Ascending aorta (tissue), 2 donors: ENCODE measurements around the gene ACOXL. TPM values are rescaled to one million over a fixed set of nuclear protein-coding genes. Genes with fewer than 3 reads are reported as not detected.

ENCODE experiments used
- DNase-seq, 2 donors: peaks; one replicate each; pipeline ENCODE4 v3.0.0-alpha.2; 2019; ENCODE audit warnings: low spot score in 2 of 2
- H3K27ac ChIP-seq, 2 donors: fragments of 200-600 bp; sonication (generic); one replicate each; pipeline ENCODE4 v1.5.1; 2016 to 2017; ENCODE audit warnings: mild to moderate bottlenecking in 1 of 2
- H3K27me3 ChIP-seq: fragments of 200-600 bp; sonication (generic); one replicate; pipeline ENCODE4 v1.5.1; 2017
- H3K36me3 ChIP-seq, 2 donors: fragments of 200-600 bp; sonication (generic); one replicate each; pipeline ENCODE4 v1.5.1; 2016
- H3K4me1 ChIP-seq, 2 donors: fragments of 200-600 bp; sonication (generic); one replicate each; pipeline ENCODE4 v1.5.1; 2016 to 2017; ENCODE audit warnings: mild to moderate bottlenecking in 1 of 2
- H3K4me3 ChIP-seq, 2 donors: fragments of 200-600 bp; sonication (generic); one replicate each; pipeline ENCODE4 v1.5.1; 2016 to 2017; ENCODE audit warnings: mild to moderate bottlenecking in 1 of 2
- H3K9me3 ChIP-seq, 2 donors: fragments of 200-600 bp; sonication (generic); one replicate each; pipeline ENCODE4 v1.5.1; 2016
- intact Hi-C: fragments of 100-400 bp; cut with DNase I; formaldehyde crosslinking; loops from one replicate; pipeline ENCODE4 v1.15.1; 2023
- total RNA-seq: library from RNA; depleted of rRNA; stranded (reverse); fragments of >200 nt; gene quantifications from one replicate; pipeline ENCODE4 v1.1.0, GENCODE V29; 2016
- TF ChIP-seq, protein P1 (sequence below), 3 experiments: fragments of 200-600 bp in 2 of 3; fragments of 450-650 bp in 1 of 3; sonication (generic) in 2 of 3; IDR thresholded peaks; one replicate each; pipeline ENCODE4 v1.5.1; 2016 to 2019; ENCODE audit warnings: antibody characterized with exemption in 3 of 3, mild to moderate bottlenecking in 1 of 3, moderate library complexity in 1 of 3

ACOXL gene
- total RNA-seq, 1 donor from 2014 or later = not detected

DNA sequence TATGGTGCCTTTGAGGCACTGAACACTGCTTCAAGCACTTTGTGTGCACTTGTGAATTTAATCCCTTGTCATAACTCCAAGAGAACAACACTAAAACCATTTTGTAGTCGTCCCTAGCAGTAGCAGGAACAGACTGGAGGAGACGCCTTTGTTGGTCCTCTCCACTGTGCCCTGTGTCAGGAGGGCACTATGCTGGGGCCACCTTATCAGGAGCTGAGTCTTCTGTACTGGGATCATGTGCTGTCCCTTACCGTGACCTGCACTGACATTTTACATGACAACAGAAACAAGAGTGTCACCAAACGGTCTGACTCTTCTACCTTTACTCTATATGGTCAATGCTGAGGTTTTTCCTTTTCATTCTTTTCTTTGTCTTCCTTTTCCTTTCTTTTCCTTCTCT lies 62.0 kb downstream of the ACOXL start:
- no peak overlapping the region for H3K27ac ChIP-seq
- H3K4me3 ChIP-seq = no peak overlapping the region
- TF ChIP-seq, protein P1, sequence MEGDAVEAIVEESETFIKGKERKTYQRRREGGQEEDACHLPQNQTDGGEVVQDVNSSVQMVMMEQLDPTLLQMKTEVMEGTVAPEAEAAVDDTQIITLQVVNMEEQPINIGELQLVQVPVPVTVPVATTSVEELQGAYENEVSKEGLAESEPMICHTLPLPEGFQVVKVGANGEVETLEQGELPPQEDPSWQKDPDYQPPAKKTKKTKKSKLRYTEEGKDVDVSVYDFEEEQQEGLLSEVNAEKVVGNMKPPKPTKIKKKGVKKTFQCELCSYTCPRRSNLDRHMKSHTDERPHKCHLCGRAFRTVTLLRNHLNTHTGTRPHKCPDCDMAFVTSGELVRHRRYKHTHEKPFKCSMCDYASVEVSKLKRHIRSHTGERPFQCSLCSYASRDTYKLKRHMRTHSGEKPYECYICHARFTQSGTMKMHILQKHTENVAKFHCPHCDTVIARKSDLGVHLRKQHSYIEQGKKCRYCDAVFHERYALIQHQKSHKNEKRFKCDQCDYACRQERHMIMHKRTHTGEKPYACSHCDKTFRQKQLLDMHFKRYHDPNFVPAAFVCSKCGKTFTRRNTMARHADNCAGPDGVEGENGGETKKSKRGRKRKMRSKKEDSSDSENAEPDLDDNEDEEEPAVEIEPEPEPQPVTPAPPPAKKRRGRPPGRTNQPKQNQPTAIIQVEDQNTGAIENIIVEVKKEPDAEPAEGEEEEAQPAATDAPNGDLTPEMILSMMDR (IDR thresholded peaks at IDR 0.05) = no peak
- DNase-seq = no peak
- intact Hi-C loops = no loop called here
- H3K9me3 ChIP-seq = no peaks in the 10 kb centered on the region
- no peaks in the 10 kb centered on the region for H3K27me3 ChIP-seq
- H3K36me3 ChIP-seq = no peaks in the 10 kb centered on the region
- no peaks in the 10 kb centered on the region for H3K4me1 ChIP-seq

DNA sequence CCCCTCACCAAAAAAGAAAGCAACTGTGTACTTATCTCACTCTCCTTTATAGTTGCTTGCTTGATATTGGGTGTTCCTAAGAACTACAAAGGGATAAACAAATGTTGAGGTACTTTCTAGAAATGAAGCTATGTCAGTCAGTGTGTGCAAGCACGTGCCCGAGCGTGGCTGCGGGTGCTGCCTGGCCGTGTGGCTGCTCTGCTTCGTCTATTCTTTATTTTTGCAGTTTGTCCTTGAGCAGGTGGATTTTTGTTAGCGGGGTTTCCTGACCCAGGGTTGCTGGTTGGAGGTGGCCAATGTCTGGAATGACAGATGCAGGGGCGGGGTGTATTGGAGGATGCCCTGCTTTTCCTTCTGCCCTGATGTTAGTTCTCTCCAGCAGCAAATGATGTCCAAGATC lies 62.6 kb downstream of the ACOXL start:
- Histone ChIP-seq H3K27ac (no peak overlapping the region), H3K9me3 (no peaks in the 10 kb centered on the region), H3K4me3 (no peak overlapping the region), H3K27me3 (no peaks in the 10 kb centered on the region), H3K36me3 (no peaks in the 10 kb centered on the region), H3K4me1 (no peaks in the 10 kb centered on the region)
- DNase-seq = peak in 1 of 2 donors; percentile 25
- TF ChIP-seq, protein P1 (IDR thresholded peaks at IDR 0.05) = no peak
- intact Hi-C loops = no loop called here

DNA sequence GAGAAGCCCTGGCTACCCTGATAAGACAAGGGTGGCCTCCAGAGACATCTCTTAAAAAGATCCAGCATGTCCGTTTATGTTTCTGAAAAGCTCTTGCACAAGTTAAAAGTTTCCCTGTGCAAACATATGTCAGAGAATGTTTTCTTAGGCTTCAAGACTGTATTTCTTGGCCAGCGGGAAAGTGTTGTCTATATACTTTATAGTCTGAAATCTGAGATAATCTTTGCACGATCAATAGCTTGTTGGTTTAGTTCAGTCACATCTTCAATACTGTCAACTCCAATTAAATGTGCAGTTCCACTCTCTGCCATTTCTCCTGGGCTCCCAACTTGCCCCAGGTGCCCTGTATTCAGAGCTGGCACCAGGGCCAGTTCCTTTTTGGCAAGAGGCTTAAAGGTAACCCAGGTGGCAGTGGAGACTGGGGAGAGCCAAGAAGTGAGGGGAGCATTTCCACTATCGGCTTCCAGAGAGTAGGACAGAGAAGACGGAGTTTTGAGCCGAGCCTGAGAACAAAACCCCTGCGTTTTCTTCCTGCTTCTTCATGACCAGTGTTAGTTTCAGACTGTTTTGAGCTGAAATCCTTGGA lies 64.4 kb downstream of the ACOXL start:
- no peak overlapping the region for H3K4me3 ChIP-seq
- TF ChIP-seq, protein P1 (IDR thresholded peaks at IDR 0.05) = no peak
- H3K27ac ChIP-seq = no peak overlapping the region
- no peaks in the 10 kb centered on the region for H3K36me3 ChIP-seq
- intact Hi-C loops = no loop called here
- H3K9me3 ChIP-seq = no peaks in the 10 kb centered on the region
- H3K27me3 ChIP-seq = no peaks in the 10 kb centered on the region
- H3K4me1 ChIP-seq = no peaks in the 10 kb centered on the region
- peak in 1 of 2 donors; percentile 27 for DNase-seq

DNA sequence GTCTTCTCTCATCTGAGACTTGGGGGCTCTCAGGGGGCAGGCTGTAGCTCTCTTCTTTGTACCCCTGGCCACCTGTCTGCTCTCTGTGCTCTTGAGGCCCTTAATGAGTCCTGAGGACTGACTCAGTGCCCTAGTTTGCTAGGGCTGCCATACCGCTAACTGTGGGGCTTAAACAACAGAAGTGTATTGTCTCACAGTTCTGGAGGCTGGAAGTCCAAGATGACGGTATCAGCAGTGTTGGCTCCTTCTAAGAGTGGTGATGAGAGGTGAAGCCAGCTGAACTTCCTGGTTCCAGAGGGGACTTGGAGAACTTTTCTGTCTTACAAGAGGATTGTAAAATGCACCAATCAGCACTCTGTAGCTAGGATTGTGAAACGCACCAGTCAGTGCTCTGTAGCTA lies 67.0 kb downstream of the ACOXL start:
- DNase-seq = peak in 1 of 2 donors; percentile 27
- H3K27me3 ChIP-seq = no peaks in the 10 kb centered on the region

DNA sequence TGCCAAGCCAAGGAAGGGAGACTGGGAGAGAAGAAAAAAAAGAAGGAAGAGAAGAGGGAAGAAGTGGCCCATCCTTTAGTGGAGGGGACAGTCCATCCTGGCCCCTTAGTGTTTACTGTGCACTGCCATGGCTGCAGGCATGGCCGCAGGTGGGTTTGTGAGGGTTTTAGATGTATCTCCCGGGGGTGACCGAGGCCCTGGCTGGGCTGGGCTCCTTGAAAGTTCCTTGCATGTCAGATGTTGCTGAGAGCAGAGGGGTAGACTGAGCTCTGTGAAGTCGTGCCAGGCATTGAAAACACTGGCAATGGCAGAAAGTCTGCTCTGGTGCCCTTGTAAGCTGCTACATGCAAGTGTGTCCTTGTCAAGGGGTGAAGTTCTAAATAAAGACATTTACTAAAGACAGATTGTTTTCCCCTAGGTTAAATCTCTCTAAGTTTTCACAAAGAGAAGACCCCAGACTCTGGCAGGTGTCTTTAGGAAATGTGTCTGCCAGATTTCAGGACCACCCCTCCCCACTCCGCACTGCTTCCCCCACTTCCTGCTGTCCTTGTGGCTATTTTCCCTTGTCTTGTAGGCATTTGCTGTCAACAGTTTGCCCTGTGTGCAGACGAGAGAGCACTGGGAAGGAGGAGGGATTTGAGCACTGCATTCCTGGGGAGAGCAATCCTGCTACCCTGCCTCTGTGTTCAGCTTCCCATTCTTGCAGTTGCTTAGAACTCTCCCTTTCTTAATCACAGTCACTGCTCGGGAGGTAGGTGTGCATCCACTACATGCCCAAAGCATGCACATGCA lies 68.4 kb downstream of the ACOXL start:
- no peaks in the 10 kb centered on the region for H3K36me3 ChIP-seq
- no peak overlapping the region for H3K4me3 ChIP-seq
- H3K4me1 ChIP-seq = no peaks in the 10 kb centered on the region
- DNase-seq = peak in 1 of 2 donors; percentile 54
- intact Hi-C loops = no loop called here
- TF ChIP-seq, protein P1 (IDR thresholded peaks at IDR 0.05) = no peak
- no peaks in the 10 kb centered on the region for H3K27me3 ChIP-seq
- H3K27ac ChIP-seq = no peak overlapping the region
- peaks cover 0 to 5% of the 10 kb centered on the region in 2 donors for H3K9me3 ChIP-seq

More for the DNA sequence above, 67.0 kb downstream of the ACOXL start:
- TF ChIP-seq, protein P1 (IDR thresholded peaks at IDR 0.05) = no peak
- H3K27ac ChIP-seq = no peak overlapping the region
- H3K36me3 ChIP-seq = no peaks in the 10 kb centered on the region
- peaks cover 0 to 2% of the 10 kb centered on the region in 2 donors for H3K9me3 ChIP-seq
- intact Hi-C loops = no loop called here
- no peaks in the 10 kb centered on the region for H3K4me1 ChIP-seq
- H3K4me3 ChIP-seq = no peak overlapping the region
